Heart left ventricle (tissue), 16 donors: ENCODE data around the gene ADI1. TPM values are rescaled to one million over a fixed set of nuclear protein-coding genes. Genes with fewer than 3 reads are reported as not detected.
A peak's percentile ranks its signal among the peaks of the same experiment; 100 is the strongest.

Experiments used
- ATAC-seq, 4 donors: fragments of 200-7000 bp; cut with Tn5 transposase; one replicate each; pipeline ENCODE4 v1.9.1; 2020 to 2022; ENCODE audit warnings: moderate library complexity in 4 of 4, mild to moderate bottlenecking in 3 of 4, moderate number of reproducible peaks in 1 of 4
- DNase-seq, 5 donors: peaks; one replicate each; pipeline ENCODE4 v3.0.0-alpha.2; 2020
- H3K27ac ChIP-seq, 12 donors: fragments of 200-600 bp; sonication (generic) in 4 of 12; one replicate each; pipeline versions ENCODE4 v1.5.0 to v1.8.0; 2016 to 2022; ENCODE audit warnings: mild to moderate bottlenecking in 2 of 12
- H3K27me3 ChIP-seq, 9 donors: fragments of 200-600 bp; sonication (generic) in 2 of 9; one replicate each; pipeline versions ENCODE4 v1.5.1 to v1.8.0; 2016 to 2022; ENCODE audit warnings: mild to moderate bottlenecking in 3 of 9
- H3K36me3 ChIP-seq, 9 donors: fragments of 200-600 bp; sonication (generic) in 2 of 9; one replicate each; pipeline versions ENCODE4 v1.5.0 to v1.8.0; 2018 to 2022; ENCODE audit warnings: mild to moderate bottlenecking in 2 of 9
- H3K4me1 ChIP-seq, 12 donors: fragments of 200-600 bp; sonication (generic) in 4 of 12; one replicate each; pipeline versions ENCODE4 v1.5.0 to v1.8.0; 2016 to 2022; ENCODE audit warnings: mild to moderate bottlenecking in 3 of 12
- H3K4me3 ChIP-seq, 12 donors: fragments of 200-600 bp; sonication (generic) in 4 of 12; one replicate each; pipeline versions ENCODE4 v1.5.0 to v1.8.0; 2017 to 2022; ENCODE audit warnings: mild to moderate bottlenecking in 9 of 12, moderate library complexity in 4 of 12
- H3K9me3 ChIP-seq, 12 donors: fragments of 200-600 bp; sonication (generic) in 4 of 12; one replicate each; pipeline versions ENCODE4 v1.5.0 to v1.8.0; 2016 to 2022; ENCODE audit warnings: mild to moderate bottlenecking in 1 of 12
- POLR2A ChIP-seq, 2 donors: fragments of 450-650 bp; IDR thresholded peaks; one replicate each; pipeline ENCODE4 v1.6.1; 2017; ENCODE audit warnings: antibody characterized with exemption in 2 of 2, mild to moderate bottlenecking in 2 of 2, moderate library complexity in 2 of 2
- WGBS, 4 donors: extraction: QIAGEN DNeasy Blood & Tissue Kit in 2 of 4; methylation state at CpG; one replicate each; pipeline versions ENCODE4 v1.1.5 to v1.1.7; 2013 to 2018; 5-methylcytosine and 5-hydroxymethylcytosine counted together
- intact Hi-C, 10 donors: fragments of 100-400 bp; cut with DNase I; formaldehyde crosslinking; loops; one replicate each; pipeline versions ENCODE4 v1.11.1 to v1.14.2; 2022
- polyA plus RNA-seq, 2 donors: library from polyadenylated mRNA; stranded (reverse); fragments of 200-250 nt; gene quantifications; one replicate each; pipeline ENCODE4 v1.2.3, GENCODE V29; 2013
- total RNA-seq, 9 donors: library from RNA; depleted of rRNA in 2 of 9; stranded (reverse); fragments of >200 nt in 2 of 9; fragmentation: NEBNext Ultra II Directional in 3 of 9; extraction: Animal tissue kit (Norgen Biotek cat#: 25700) in 3 of 9; gene quantifications; one replicate each; pipeline versions ENCODE4 v1.1.0 to v1.2.4, GENCODE V29; 2016 to 2023
- TF ChIP-seq, protein P1 (sequence below), 12 donors: fragments of 200-600 bp; sonication (generic) in 4 of 12; IDR thresholded peaks; one replicate each; pipeline versions ENCODE4 v1.5.0 to v1.8.0; 2018 to 2022; ENCODE audit warnings: antibody characterized with exemption in 12 of 12, mild to moderate bottlenecking in 5 of 12
- donor health status: ischemic (EF 13 %, LVEDD 7.1; RV severe dilation, severe dysfunction).
- donor health status: healthy with polysubstance abuse.
- donor health status: DM: no; HTN: yes; CAD: no.
- donor health status: DM: no; HTN: no; CAD: no.
- donor health status: ischemic (EF 25% LVEDD 6.9; RV normal size, moderate dysfunction).
- donor health status: ischemic (EF 25% LVEDD 5.7; RV mildly dilated, moderate dysfunction).
- donor health status: healthy.
- donor health status: DM: yes; HTN: yes; CAD: no.
- donor health status: ischemic (EF 35%, LVEDD 5.7; RV mildly dilated, moderate dysfunction).
- donor health status: nonischemic (EF 11% LVEDD 7.7; RV severe dilation, severe dysfunction).
- donor health status: DM: yes; HTN: yes; CAD: no.
- donor health status: PGD.
- donor health status: ischemic (EF 29% LVEDD 5.4; RV normal size, mild dysfunction).
- donor health status: nonischemic (EF 23%, LVEDD 6.1; RV moderate dilation, normal function).

ADI1 gene
- total and polyA plus RNA-seq, 11 donors, result 69.2 to 200 (median 166) TPM

DNA sequence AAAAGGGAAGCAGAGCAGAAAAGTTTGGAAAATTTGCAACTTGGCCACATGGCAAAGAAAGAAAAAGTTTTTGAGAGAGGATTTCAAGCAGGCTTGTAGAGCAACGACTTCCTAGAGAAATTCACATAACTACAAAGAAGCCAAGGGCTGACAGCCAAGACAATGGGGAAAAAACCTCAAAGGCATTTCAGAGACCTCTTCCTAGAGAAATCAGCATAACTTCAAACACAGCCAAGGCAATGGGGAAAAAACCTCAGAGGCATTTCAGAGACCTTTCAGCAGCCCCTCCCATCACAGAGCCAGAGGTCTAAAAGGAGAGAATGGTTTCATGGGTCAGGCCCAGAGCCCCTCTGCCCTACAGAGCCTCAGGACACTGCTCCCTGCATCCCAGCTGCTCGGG lies 7.2 kb downstream of the ADI1 start:
- H3K27me3 ChIP-seq, result no peaks in the 10 kb centered on the region
- intact Hi-C loops, result loop anchor here in 1 of 10 donors (5.0 kb wide), 1 partner anchor 40 kb away; no protein-coding TSS in a partner anchor
- no peak overlapping the region for H3K4me3 ChIP-seq
- no peak overlapping the region for H3K27ac ChIP-seq
- H3K36me3 ChIP-seq, result peaks cover 0 to 73% (median 59%) of the 10 kb centered on the region in 9 donors
- ATAC-seq (no peak), DNase-seq (no peak)
- 82 to 88% (median 85%) methylated on average over 2 of the region's 2 CpGs for WGBS, 4 donors
- H3K9me3 ChIP-seq, result peaks cover 0 to 16% (median 0%) of the 10 kb centered on the region in 12 donors
- peaks cover 0 to 4% (median 0%) of the 10 kb centered on the region in 12 donors for H3K4me1 ChIP-seq
- TF ChIP-seq, protein P1, sequence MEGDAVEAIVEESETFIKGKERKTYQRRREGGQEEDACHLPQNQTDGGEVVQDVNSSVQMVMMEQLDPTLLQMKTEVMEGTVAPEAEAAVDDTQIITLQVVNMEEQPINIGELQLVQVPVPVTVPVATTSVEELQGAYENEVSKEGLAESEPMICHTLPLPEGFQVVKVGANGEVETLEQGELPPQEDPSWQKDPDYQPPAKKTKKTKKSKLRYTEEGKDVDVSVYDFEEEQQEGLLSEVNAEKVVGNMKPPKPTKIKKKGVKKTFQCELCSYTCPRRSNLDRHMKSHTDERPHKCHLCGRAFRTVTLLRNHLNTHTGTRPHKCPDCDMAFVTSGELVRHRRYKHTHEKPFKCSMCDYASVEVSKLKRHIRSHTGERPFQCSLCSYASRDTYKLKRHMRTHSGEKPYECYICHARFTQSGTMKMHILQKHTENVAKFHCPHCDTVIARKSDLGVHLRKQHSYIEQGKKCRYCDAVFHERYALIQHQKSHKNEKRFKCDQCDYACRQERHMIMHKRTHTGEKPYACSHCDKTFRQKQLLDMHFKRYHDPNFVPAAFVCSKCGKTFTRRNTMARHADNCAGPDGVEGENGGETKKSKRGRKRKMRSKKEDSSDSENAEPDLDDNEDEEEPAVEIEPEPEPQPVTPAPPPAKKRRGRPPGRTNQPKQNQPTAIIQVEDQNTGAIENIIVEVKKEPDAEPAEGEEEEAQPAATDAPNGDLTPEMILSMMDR (IDR thresholded peaks at IDR 0.05), result no peak
- no peak for TF ChIP-seq POLR2A (IDR thresholded peaks at IDR 0.05)

DNA sequence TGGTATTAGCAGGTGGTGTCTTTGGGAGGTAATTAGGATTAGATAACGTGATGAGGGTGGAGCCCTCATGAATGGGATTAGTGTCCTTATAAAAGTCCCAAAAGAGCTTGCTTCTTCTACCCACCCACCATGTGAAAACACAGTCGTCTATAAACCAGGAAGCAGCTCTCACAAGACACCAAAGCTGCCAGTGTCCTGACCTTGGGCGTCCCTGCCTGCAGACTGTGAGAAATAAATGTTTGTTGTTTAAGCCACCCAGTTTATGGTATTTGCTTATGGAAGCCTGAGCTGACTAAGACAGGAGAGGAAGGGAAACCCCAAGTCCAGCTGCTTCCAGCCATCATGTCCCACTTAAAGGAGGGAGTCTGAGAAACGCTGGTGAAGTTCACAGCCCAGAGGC lies 13.6 kb downstream of the ADI1 start:
- no peak for TF ChIP-seq POLR2A (IDR thresholded peaks at IDR 0.05)
- TF ChIP-seq, protein P1 (IDR thresholded peaks at IDR 0.05), result no peak
- Histone ChIP-seq H3K27me3 (no peaks in the 10 kb centered on the region), H3K4me1 (peaks cover 0 to 14% (median 0%) of the 10 kb centered on the region in 12 donors), H3K4me3 (no peak overlapping the region), H3K9me3 (peaks cover 0 to 10% (median 0%) of the 10 kb centered on the region in 12 donors), H3K27ac (peak overlapping the region in 9 of 12 donors; percentile 8 to 65 (median 39)), H3K36me3 (peaks cover 0 to 72% (median 61%) of the 10 kb centered on the region in 9 donors)
- 47 to 71% (median 62%) methylated on average over 4 of the region's 4 CpGs for WGBS, 4 donors
- ATAC-seq (peak in 3 of 4 donors; percentile 41 to 56 (median 45)), DNase-seq (no peak)
- intact Hi-C loops, result no loop called here

- no peak for DNase-seq
- Histone ChIP-seq H3K9me3 (peaks cover 0 to 10% (median 0%) of the 10 kb centered on the region in 12 donors), H3K4me1 (peaks cover 0 to 14% (median 0%) of the 10 kb centered on the region in 12 donors), H3K27ac (no peak overlapping the region), H3K4me3 (no peak overlapping the region), H3K36me3 (peaks cover 0 to 72% (median 61%) of the 10 kb centered on the region in 9 donors), H3K27me3 (no peaks in the 10 kb centered on the region)
- TF ChIP-seq POLR2A (IDR thresholded peaks at IDR 0.05), result no peak
- TF ChIP-seq, protein P1 (IDR thresholded peaks at IDR 0.05), result no peak
- ATAC-seq, result no peak
- intact Hi-C loops, result no loop called here
- 93 to 99% (median 96%) methylated on average over 5 of the region's 5 CpGs for WGBS, 4 donors
Observed at GRCh38 chr2:3504741-3505140, 14.6 kb downstream of the ADI1 start.

DNA sequence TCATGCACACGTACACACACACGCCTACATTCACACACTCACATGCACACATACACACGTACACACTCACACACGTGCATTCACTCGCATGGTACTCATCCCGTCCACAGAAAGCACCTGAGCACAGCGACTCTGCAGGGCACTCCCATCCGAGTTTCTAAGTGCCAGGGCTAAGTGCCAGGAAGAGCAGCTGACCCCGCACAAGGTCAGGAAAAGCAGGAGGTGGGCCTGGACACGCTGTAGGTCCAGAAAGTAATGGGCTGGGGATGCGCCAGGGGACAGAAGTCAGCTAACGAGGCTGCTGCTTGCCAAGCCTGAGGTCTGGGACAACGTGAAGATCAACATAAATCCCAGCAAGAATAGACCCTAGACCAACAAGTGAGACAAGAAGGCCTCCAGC lies 15.8 kb downstream of the ADI1 start:
- H3K36me3 ChIP-seq, result peaks cover 0 to 77% (median 65%) of the 10 kb centered on the region in 9 donors
- peaks cover 0 to 8% (median 0%) of the 10 kb centered on the region in 12 donors for H3K9me3 ChIP-seq
- peak in 2 of 4 donors; percentile 34 to 42 for ATAC-seq
- intact Hi-C loops, result no loop called here
- H3K27me3 ChIP-seq, result no peaks in the 10 kb centered on the region
- no peak for DNase-seq
- H3K27ac ChIP-seq, result no peak overlapping the region
- peaks cover 0 to 14% (median 0%) of the 10 kb centered on the region in 12 donors for H3K4me1 ChIP-seq
- 63 to 79% (median 75%) methylated on average over 13 of the region's 13 CpGs for WGBS, 4 donors
- no peak overlapping the region for H3K4me3 ChIP-seq
- no peak for TF ChIP-seq POLR2A (IDR thresholded peaks at IDR 0.05)
- TF ChIP-seq, protein P1 (IDR thresholded peaks at IDR 0.05), result no peak
